Neural progenitor cell (in vitro differentiated cells): ENCODE results near the gene UCK2. TPM values are rescaled to one million over a fixed set of nuclear protein-coding genes. Genes with fewer than 3 reads are reported as not detected.

Source experiments
- DNase-seq: peaks from one replicate; pipeline ENCODE4 v3.0.0-alpha.2; 2016; ENCODE audit warnings: low spot score
- H2AFZ ChIP-seq: fragments of 200-600 bp; sonication (generic); replicated peaks from 2 replicates; pipeline ENCODE4 v1.6.1; 2016; ENCODE audit warnings: antibody characterized with exemption
- H3F3A ChIP-seq: fragments of 200-600 bp; sonication (generic); 2 replicates; pipeline ENCODE4 v1.6.1; 2016; ENCODE audit warnings: antibody characterized with exemption, low read depth
- H3K27ac ChIP-seq: fragments of 200-600 bp; sonication (generic); 2 replicates; pipeline ENCODE4 v1.5.1; 2016; ENCODE audit warnings: mild to moderate bottlenecking
- H3K27me3 ChIP-seq: fragments of 200-600 bp; sonication (generic); 2 replicates; pipeline ENCODE4 v1.6.1; 2016; ENCODE audit warnings: mild to moderate bottlenecking, moderate library complexity
- H3K36me3 ChIP-seq: fragments of 200-600 bp; sonication (generic); 2 replicates; pipeline ENCODE4 v1.5.1; 2016
- H3K4me1 ChIP-seq: fragments of 200-600 bp; sonication (generic); 2 replicates; pipeline ENCODE4 v1.6.1; 2016; ENCODE audit warnings: mixed run types
- H3K4me2 ChIP-seq: fragments of 200-600 bp; sonication (generic); 2 replicates; pipeline ENCODE4 v1.6.1; 2016
- H3K4me3 ChIP-seq: fragments of 200-600 bp; sonication (generic); 2 replicates; pipeline ENCODE4 v1.5.1; 2016
- H3K79me2 ChIP-seq: fragments of 200-600 bp; sonication (generic); 2 replicates; pipeline ENCODE4 v1.6.1; 2016; ENCODE audit warnings: low read depth
- H3K9ac ChIP-seq: fragments of 200-600 bp; sonication (generic); 2 replicates; pipeline ENCODE4 v1.6.1; 2016
- H3K9me3 ChIP-seq: fragments of 200-600 bp; sonication (generic); 2 replicates; pipeline ENCODE4 v1.5.1; 2016; ENCODE audit warnings: low read depth
- H4K20me1 ChIP-seq: fragments of 200-600 bp; sonication (generic); 2 replicates; pipeline ENCODE4 v1.6.1; 2016; ENCODE audit warnings: low read depth
- H3K27ac Mint-ChIP-seq: 3 replicates; pipeline ENCODE4 v1.8.0; 2021; ENCODE audit warnings: mixed read lengths
- H3K27me3 Mint-ChIP-seq: 2 replicates; pipeline ENCODE4 v1.8.0; 2022; ENCODE audit warnings: low read depth, mild to moderate bottlenecking, inconsistent platforms, moderate library complexity, mixed read lengths; ENCODE audit not compliant: insufficient read depth
- H3K36me3 Mint-ChIP-seq: 3 replicates; pipeline ENCODE4 v1.8.0; 2021; ENCODE audit warnings: mixed read lengths
- H3K4me1 Mint-ChIP-seq: 3 replicates; pipeline ENCODE4 v1.8.0; 2021; ENCODE audit warnings: mixed read lengths
- H3K4me3 Mint-ChIP-seq: 3 replicates; pipeline ENCODE4 v1.8.0; 2021; ENCODE audit warnings: mild to moderate bottlenecking, moderate library complexity, mixed read lengths
- H3K9me3 Mint-ChIP-seq: 3 replicates; pipeline ENCODE4 v1.8.0; 2020; ENCODE audit warnings: mixed read lengths
- EZH2 ChIP-seq: fragments of 200-600 bp; sonication (generic); IDR thresholded peaks from 2 replicates; pipeline ENCODE4 v1.6.1; 2017; ENCODE audit warnings: antibody characterized with exemption, mild to moderate bottlenecking, moderate library complexity
- EZH2phosphoT487 ChIP-seq: fragments of 200-600 bp; sonication (generic); IDR thresholded peaks from 2 replicates; pipeline ENCODE4 v1.6.1; 2017; ENCODE audit warnings: antibody characterized with exemption
- total RNA-seq: library from RNA; depleted of rRNA; stranded (reverse); fragments of >200 nt; gene quantifications from 2 replicates; pipeline ENCODE4 v1.2.3, GENCODE V29; 2015; ENCODE audit warnings: low replicate concordance
- TF ChIP-seq, protein P1 (sequence below): fragments of 200-600 bp; sonication (generic); IDR thresholded peaks from 2 replicates; pipeline ENCODE4 v1.5.1; 2017; ENCODE audit warnings: antibody characterized with exemption, mild to moderate bottlenecking

The UCK2 gene
- total RNA-seq, 1 donor from 2014 or later = 43.8 TPM

DNA sequence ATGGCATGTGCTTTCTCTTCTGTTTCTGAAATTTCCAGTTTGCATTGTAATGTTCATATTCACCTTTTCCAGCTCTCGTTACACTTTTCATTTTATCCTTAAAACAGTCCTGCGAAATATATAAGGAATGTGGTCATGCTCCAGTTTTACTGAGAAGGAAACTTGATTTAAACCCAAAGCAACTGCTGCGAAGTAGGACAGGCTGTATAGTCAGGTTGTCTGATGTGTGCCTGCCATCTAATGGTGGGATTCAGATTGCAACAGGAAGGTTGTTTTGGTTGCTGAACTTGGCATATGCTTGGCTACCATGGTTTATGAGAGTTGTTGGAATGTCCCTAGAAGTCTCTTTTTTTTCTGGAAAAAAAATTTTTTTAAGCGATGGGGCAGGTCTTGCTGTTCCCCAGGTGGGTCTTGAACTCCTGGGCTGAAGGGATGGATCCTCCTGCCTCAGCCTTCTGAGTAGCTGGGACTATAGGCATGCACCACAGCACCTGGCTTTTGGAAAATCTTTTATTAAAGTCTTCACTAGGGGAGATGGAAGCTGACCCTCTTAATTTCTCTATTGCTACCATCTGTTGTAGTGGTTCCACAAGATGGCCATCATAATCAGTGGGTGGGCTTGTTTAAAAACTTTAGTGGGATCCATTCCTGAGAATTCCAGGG, 86.9 kb downstream of the UCK2 start:
- TF ChIP-seq, protein P1, sequence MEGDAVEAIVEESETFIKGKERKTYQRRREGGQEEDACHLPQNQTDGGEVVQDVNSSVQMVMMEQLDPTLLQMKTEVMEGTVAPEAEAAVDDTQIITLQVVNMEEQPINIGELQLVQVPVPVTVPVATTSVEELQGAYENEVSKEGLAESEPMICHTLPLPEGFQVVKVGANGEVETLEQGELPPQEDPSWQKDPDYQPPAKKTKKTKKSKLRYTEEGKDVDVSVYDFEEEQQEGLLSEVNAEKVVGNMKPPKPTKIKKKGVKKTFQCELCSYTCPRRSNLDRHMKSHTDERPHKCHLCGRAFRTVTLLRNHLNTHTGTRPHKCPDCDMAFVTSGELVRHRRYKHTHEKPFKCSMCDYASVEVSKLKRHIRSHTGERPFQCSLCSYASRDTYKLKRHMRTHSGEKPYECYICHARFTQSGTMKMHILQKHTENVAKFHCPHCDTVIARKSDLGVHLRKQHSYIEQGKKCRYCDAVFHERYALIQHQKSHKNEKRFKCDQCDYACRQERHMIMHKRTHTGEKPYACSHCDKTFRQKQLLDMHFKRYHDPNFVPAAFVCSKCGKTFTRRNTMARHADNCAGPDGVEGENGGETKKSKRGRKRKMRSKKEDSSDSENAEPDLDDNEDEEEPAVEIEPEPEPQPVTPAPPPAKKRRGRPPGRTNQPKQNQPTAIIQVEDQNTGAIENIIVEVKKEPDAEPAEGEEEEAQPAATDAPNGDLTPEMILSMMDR = peak; percentile 88
- no peak for TF ChIP-seq EZH2
- TF ChIP-seq EZH2phosphoT487 = no peak
- H3K36me3 ChIP-seq = no peaks in the 10 kb centered on the region

DNA sequence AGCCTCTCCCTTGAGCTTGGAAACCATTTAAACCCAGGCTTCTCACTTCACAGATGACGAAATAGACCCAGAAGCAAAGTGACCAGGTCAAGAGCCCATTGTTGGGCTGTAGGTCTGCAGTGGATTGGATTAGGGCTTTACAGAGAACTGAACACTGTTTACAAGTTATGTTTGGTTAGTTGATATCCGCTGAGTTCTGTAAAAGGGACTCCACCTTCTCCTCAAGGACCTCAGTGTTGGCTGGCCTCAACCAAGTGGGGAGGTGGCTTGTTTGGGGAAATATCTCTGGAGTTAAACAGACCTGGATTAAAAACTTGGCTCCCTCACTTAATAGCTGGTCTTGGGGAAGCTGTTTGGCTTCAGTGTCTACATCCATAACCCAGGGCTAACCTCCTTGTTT, 88.1 kb downstream of the UCK2 start:
- Histone ChIP-seq H3K9ac (no peak overlapping the region), H3K27me3 (no peaks in the 10 kb centered on the region), H3K9me3 (no peaks in the 10 kb centered on the region), H3K4me3 (no peak overlapping the region), H3K4me1 (no peaks in the 10 kb centered on the region), H3K4me2 (no peak overlapping the region), H3K27ac (no peak overlapping the region), H3F3A (no peaks in the 10 kb centered on the region), H2AFZ (no peak overlapping the region), H3K36me3 (no peaks in the 10 kb centered on the region), H4K20me1 (no peaks in the 10 kb centered on the region), H3K79me2 (no peaks in the 10 kb centered on the region)
- Mint-ChIP-seq H3K27ac (no peak overlapping the region), H3K9me3 (no peaks in the 10 kb centered on the region), H3K4me1 (no peaks in the 10 kb centered on the region), H3K36me3 (no peaks in the 10 kb centered on the region), H3K4me3 (no peak overlapping the region), H3K27me3 (no peaks in the 10 kb centered on the region)
- no peak for TF ChIP-seq EZH2
- TF ChIP-seq, protein P1 = no peak
- no peak for TF ChIP-seq EZH2phosphoT487
- no peak for DNase-seq

More for the DNA sequence above, 86.9 kb downstream of the UCK2 start:
- H3K4me3 Mint-ChIP-seq = no peak overlapping the region
- no peak overlapping the region for H3K4me3 ChIP-seq
- no peak overlapping the region for H3K27ac Mint-ChIP-seq
- peak; percentile 60 for DNase-seq
- H3K27me3 ChIP-seq = no peaks in the 10 kb centered on the region
- H3K9ac ChIP-seq = no peak overlapping the region
- no peaks in the 10 kb centered on the region for H3K4me1 Mint-ChIP-seq
- no peaks in the 10 kb centered on the region for H3F3A ChIP-seq
- no peaks in the 10 kb centered on the region for H3K79me2 ChIP-seq
- no peaks in the 10 kb centered on the region for H3K4me1 ChIP-seq
- H3K27me3 Mint-ChIP-seq = no peaks in the 10 kb centered on the region
- no peaks in the 10 kb centered on the region for H3K9me3 Mint-ChIP-seq
- H4K20me1 ChIP-seq = no peaks in the 10 kb centered on the region
- no peak overlapping the region for H3K27ac ChIP-seq
- H3K36me3 Mint-ChIP-seq = peaks cover 2% of the 10 kb centered on the region
- H2AFZ ChIP-seq = no peak overlapping the region
- no peak overlapping the region for H3K4me2 ChIP-seq
- H3K9me3 ChIP-seq = no peaks in the 10 kb centered on the region

DNA sequence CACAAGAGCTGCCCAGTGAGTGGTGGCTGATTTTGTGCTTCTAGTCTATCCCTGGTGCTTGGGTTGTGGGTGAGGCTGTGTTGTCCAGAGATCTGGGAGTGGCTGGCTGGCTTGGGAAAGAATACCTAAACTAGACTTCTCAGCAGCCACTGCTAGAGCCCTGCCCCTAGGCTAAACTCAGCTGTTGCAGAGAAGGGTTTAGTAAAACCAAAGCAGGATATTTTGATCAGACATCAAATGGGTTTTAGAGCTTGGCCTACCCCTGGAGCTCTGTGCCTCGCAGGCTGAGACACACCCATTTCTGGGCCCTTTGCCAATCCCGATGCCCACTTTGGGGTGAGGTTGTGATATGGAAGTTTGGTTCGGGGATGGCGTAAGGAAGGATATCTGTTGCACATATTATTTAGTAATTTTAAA, 88.5 kb downstream of the UCK2 start:
- no peak overlapping the region for H3K27ac ChIP-seq
- H3K9ac ChIP-seq = no peak overlapping the region
- H3K27me3 Mint-ChIP-seq = no peaks in the 10 kb centered on the region
- H3K9me3 ChIP-seq = no peaks in the 10 kb centered on the region
- H3K36me3 Mint-ChIP-seq = no peaks in the 10 kb centered on the region
- no peak overlapping the region for H3K4me3 ChIP-seq
- no peak for DNase-seq
- no peaks in the 10 kb centered on the region for H3K36me3 ChIP-seq
- H4K20me1 ChIP-seq = no peaks in the 10 kb centered on the region
- no peaks in the 10 kb centered on the region for H3K4me1 ChIP-seq
- H2AFZ ChIP-seq = no peak overlapping the region
- no peaks in the 10 kb centered on the region for H3K4me1 Mint-ChIP-seq
- TF ChIP-seq, protein P1 = no peak
- TF ChIP-seq EZH2 (no peak), EZH2phosphoT487 (no peak)
- H3F3A ChIP-seq = no peaks in the 10 kb centered on the region
- H3K4me3 Mint-ChIP-seq = no peak overlapping the region
- no peak overlapping the region for H3K4me2 ChIP-seq
- H3K79me2 ChIP-seq = no peaks in the 10 kb centered on the region
- no peak overlapping the region for H3K27ac Mint-ChIP-seq
- no peaks in the 10 kb centered on the region for H3K9me3 Mint-ChIP-seq
- no peaks in the 10 kb centered on the region for H3K27me3 ChIP-seq
